MG63 (cell line): ENCODE results near the gene CHEK1. TPM values are rescaled to one million over a fixed set of nuclear protein-coding genes. Genes with fewer than 3 reads are reported as not detected.
A peak's percentile ranks its signal among the peaks of the same experiment; 100 is the strongest.

Experiments used
- DNase-seq: peaks from one replicate; pipeline ENCODE4 v3.0.0-alpha.2; 2020
- H3K27me3 ChIP-seq: fragments of 250-450 bp; sonication (Bioruptor Pico); 2 replicates; pipeline ENCODE4 v1.5.1; 2020; ENCODE audit warnings: mild to moderate bottlenecking, moderate library complexity
- H3K36me3 ChIP-seq: fragments of 250-450 bp; sonication (Bioruptor Pico); 2 replicates; pipeline ENCODE4 v1.5.1; 2020; ENCODE audit warnings: mild to moderate bottlenecking, moderate library complexity
- H3K4me3 ChIP-seq: fragments of 250-450 bp; sonication (Bioruptor Pico); 2 replicates; pipeline ENCODE4 v1.5.1; 2020; ENCODE audit warnings: mild to moderate bottlenecking, moderate library complexity
- H3K9me3 ChIP-seq: fragments of 250-450 bp; sonication (Bioruptor Pico); 2 replicates; pipeline ENCODE4 v1.5.1; 2020; ENCODE audit warnings: mild to moderate bottlenecking, moderate library complexity
- total RNA-seq: library from RNA; depleted of rRNA; stranded (reverse); fragments of >200 nt; shearing (Covaris generic); gene quantifications from 2 replicates; pipeline ENCODE4 v1.2.3, GENCODE V29; 2014; ENCODE audit warnings: low replicate concordance

The CHEK1 gene
- total RNA-seq, 1 experiment from 2014 or later, result 44.2 TPM

DNA sequence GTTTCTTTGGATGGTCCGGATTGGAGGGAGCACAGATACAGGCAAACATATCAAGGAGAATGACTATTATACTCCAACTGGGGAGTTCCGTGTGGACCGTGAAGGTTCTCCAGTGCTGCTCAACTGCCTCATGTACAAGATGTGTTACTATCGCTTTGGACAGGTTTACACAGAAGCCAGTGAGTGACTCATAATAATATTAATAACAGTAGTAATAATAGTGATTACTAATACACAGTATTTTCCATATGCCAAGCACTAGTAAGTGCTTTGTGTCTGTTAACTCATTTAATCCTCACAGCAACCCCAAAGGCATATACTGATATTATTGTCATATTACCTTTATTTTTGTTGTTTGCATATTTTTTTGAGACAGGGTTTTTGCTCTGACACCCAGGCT lies 6.6 kb upstream of the CHEK1 start:
- H3K4me3 ChIP-seq, result no peak overlapping the region
- no peaks in the 10 kb centered on the region for H3K9me3 ChIP-seq
- H3K27me3 ChIP-seq, result no peaks in the 10 kb centered on the region
- DNase-seq, result no peak
- peaks cover 82% of the 10 kb centered on the region for H3K36me3 ChIP-seq

DNA sequence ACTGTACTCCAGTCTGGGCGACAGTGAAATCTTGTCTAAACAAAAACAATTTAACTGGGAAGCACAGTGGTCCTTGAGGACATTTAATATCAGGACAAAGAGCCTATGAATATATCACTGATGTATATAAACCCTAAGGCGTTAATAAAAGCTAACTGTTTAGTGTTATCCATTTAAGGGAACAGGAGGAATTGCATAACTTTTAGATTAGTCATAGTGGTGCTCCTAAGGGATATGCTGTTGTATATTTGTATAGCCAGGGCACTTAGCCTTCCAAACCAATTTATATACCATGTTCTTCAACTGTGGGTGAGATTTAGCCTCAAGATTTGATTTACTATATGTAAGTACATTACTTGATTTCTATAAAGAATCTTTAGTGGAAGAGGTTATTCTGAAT lies 3.0 kb upstream of the CHEK1 start:
- DNase-seq, result no peak
- peaks cover 56% of the 10 kb centered on the region for H3K36me3 ChIP-seq
- H3K9me3 ChIP-seq, result no peaks in the 10 kb centered on the region
- no peak overlapping the region for H3K4me3 ChIP-seq
- H3K27me3 ChIP-seq, result no peaks in the 10 kb centered on the region

DNA sequence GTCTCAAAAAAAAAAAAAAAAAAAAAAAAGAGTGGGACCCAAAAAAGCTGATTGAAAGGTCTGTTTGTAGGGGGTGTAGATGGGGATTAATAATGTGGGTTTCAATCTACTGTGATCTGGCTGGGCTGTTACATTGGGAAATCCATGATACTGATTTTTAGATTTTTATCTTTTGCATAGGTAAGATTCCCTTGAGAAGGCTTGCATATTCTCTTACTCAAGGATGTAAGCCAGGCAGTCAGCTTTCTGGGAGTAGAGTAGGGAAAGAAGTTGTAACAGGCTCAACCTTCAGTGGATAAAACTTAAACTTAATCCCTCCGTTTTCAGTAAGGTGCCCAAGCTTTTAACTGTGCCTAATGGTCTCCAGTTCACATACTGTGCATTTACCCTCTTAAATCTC lies 1.9 kb upstream of the CHEK1 start:
- H3K27me3 ChIP-seq, result no peaks in the 10 kb centered on the region
- H3K4me3 ChIP-seq, result no peak overlapping the region
- DNase-seq, result no peak
- no peaks in the 10 kb centered on the region for H3K9me3 ChIP-seq
- peaks cover 56% of the 10 kb centered on the region for H3K36me3 ChIP-seq

DNA sequence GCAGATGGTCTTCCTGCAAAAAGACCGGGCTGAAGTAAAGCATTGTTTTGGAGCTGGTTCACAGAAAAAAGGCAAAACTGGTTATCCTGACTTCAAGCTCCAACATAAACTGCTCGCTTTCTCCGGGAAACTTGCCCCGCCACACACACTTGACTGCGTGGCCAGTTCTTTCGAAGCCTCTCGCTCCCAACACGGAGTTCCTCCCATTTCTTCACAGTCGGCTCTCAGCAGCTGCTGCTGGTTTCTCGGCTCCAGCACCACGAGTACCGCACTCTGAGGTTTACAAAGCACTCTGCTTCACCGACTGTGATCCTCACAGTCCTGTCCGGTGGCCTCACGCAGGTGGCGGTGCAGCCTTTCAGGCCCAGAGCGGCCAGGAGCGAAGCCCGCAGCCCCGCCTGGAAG lies 264 bp downstream of the CHEK1 start:
- H3K36me3 ChIP-seq, result peaks cover 54% of the 10 kb centered on the region
- H3K27me3 ChIP-seq, result no peaks in the 10 kb centered on the region
- peak overlapping the region; percentile 69 for H3K4me3 ChIP-seq
- no peak for DNase-seq
- H3K9me3 ChIP-seq, result no peaks in the 10 kb centered on the region

DNA sequence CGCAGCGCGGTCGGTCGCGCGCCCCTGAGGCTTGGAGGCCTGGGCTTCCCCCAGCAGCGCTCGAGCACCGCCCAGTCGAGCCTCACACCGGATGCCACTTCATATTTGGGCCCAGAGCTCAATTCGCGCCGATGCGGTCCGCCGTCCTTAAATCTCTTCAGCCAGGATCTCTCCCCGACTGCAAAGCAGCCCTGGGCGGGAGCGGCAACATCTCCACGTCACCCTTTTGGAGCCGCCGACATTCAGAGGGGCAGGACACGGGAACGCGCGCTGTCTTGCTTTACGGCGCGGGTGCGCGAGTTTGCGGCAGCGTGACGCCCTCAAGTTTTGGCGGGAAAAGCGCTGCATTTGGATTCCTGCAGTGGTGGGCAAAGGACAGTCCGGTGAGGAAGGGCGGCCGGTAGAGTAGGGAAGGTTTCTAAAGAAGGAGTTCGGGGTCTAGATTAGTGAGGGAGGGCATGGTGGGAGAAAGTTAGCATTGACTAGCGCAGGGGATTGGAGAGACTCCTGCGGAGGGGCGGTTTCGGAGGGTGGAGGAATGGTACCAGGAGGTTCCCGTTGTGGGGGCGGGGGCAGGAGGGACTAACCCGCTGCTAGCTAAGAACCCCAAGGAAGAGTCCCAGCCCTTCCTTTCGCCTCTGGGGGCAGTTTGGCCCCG lies 796 bp downstream of the CHEK1 start:
- peaks cover 54% of the 10 kb centered on the region for H3K36me3 ChIP-seq
- DNase-seq, result peak; percentile 93
- H3K4me3 ChIP-seq, result peak overlapping the region; percentile 69
- H3K27me3 ChIP-seq, result no peaks in the 10 kb centered on the region
- no peaks in the 10 kb centered on the region for H3K9me3 ChIP-seq

DNA sequence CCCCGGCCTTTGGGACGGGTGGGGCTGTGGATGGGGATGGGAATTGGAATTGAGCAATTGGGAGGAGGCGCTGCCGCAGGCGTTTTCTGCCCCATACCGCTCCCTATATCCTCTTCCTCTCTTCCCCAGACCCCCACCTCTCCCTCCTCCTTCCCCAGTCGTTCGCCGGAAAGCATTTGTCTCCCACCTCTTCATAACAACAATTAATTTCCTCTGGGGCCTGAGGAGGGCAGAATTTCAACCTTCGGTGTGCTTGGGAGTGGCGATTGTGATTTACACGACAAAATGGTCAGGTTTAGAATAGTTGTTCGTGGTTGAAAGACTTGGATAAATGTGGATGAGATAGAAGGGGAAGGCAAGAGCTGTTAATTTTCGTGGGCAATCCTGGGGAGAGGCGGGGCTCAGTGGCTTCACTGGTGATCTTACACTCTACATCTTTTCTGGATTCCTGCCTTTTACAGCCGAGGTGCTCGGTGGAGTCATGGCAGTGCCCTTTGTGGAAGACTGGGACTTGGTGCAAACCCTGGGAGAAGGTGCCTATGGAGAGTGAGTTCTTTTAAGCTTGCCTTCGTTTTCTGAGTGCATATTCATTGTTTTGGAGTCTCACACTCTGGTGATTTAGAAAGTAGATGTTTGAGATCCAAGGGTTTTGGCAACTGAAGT lies 1.5 kb downstream of the CHEK1 start:
- H3K9me3 ChIP-seq, result no peaks in the 10 kb centered on the region
- peak overlapping the region; percentile 69 for H3K4me3 ChIP-seq
- H3K27me3 ChIP-seq, result no peaks in the 10 kb centered on the region
- no peak for DNase-seq
- H3K36me3 ChIP-seq, result peaks cover 50% of the 10 kb centered on the region

DNA sequence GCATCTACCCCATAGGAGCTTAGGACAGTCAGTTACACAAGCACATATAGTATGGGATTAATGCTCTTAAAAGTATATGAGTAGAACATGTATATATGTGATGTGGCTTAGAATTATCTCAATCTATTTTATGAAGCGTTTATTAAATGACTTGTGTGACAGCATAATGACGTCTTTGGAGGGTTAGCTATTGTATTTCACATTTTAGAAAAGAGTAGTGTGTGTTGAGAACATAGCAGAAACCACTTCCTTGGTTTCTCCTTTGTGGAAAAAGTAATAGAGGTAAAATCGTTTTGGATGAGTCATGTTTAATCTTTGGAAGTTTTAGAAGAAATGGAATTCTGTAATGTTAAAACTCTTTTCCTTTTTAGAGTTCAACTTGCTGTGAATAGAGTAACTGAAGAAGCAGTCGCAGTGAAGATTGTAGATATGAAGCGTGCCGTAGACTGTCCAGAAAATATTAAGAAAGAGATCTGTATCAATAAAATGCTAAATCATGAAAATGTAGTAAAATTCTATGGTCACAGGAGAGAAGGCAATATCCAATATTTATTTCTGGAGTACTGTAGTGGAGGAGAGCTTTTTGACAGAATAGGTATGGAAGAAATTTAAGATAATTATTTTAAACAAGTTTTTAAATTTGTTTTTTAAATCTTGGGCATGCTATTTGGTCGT lies 2.4 kb downstream of the CHEK1 start:
- no peak for DNase-seq
- H3K36me3 ChIP-seq, result peaks cover 46% of the 10 kb centered on the region
- H3K4me3 ChIP-seq, result peak overlapping the region; percentile 69
- H3K9me3 ChIP-seq, result no peaks in the 10 kb centered on the region
- H3K27me3 ChIP-seq, result no peaks in the 10 kb centered on the region

DNA sequence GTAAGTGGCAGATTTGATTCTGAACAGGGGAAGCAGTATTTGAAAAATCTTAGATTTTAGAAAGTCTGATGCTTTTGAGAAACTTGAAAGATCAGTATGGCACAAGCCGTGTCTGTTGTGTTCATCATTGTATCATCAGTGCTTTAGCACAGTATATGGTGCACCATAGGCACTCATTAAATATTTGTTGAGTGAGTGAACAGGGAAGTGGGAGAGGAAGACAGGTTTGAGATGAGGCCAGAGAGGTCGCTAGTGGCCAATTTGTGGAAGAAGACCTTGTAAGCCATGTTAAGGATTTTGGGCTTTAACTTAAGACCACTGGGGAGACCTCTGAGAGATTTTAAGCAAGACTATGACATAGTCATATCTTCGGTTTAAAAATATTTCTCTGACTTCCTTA lies 12.9 kb downstream of the CHEK1 start:
- Histone ChIP-seq H3K9me3 (no peaks in the 10 kb centered on the region), H3K36me3 (peaks cover 70% of the 10 kb centered on the region), H3K4me3 (no peak overlapping the region), H3K27me3 (no peaks in the 10 kb centered on the region)
- no peak for DNase-seq

DNA sequence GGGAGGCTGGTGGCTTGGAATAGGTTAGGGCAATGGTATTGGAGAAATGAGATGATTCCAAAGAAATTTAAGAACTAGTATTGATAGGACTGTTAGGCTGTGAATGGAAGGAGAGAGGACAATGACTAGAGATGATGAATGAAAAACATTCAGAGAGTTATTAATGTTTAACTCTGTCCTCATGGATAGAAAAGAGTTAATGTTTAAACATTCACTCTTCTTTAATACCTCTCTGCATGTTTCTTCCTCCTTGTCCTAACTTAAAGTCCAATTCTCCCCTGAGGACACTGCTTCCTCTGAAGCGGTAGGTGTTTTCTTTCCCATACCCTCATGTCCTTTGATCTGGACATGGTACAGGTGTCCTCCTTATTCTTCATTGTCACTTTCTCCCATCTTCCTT lies 13.4 kb downstream of the CHEK1 start:
- DNase-seq, result no peak
- H3K4me3 ChIP-seq, result no peak overlapping the region
- peaks cover 68% of the 10 kb centered on the region for H3K36me3 ChIP-seq
- H3K27me3 ChIP-seq, result no peaks in the 10 kb centered on the region
- no peaks in the 10 kb centered on the region for H3K9me3 ChIP-seq

DNA sequence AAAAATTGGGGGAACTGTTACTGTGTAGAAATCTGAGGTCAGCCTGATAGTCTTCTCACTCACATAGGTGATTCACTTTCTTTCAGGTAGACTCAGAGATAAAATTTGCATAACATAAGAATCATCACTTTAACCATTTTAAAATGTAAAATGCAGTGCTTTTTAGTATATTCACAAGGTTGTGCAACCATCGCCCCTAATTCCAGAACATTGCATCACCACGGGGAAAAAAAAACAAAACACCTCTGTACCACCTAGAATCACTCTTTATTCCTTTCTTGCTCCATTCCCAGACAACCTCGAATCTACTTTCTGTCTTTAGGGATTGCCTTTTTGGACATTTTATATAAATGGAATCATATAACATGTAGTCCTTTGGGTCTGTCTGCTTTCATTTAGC lies 20.9 kb downstream of the CHEK1 start:
- H3K27me3 ChIP-seq, result no peaks in the 10 kb centered on the region
- H3K36me3 ChIP-seq, result peaks cover 54% of the 10 kb centered on the region
- H3K4me3 ChIP-seq, result no peak overlapping the region
- no peaks in the 10 kb centered on the region for H3K9me3 ChIP-seq
- no peak for DNase-seq

DNA sequence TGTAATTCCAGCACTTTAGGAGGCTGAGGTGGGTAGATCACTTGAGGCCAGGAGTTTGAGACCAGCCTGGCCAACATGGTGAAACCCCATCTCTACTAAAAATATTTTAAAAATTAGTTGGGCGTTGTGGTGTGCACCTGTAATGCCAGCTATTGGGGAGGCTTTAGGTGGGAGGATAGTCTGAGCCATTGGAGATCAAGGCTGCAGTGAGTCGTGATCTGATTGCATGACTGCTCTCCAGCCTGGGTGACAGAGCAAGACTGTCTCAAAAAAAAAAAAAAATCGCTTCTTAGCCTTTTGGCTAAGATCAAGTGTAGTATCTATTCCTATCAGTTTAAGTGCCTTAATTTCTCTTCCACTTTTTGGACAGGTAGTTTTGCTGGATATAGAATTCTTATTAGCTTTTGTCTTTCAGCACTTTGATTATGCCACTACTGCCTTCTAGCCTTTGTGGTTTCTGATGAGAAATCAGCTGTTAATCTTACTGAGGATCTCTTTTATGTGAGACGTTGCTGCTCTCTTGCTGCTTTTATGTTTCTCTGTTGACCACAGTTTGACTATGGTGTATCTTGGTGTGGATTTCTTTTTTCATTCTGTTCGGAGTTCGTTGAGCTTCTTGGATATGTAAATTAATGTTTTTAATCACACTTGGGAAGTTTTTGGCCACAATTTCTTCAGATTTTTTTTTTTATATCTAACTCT lies 24.7 kb downstream of the CHEK1 start:
- Histone ChIP-seq H3K27me3 (no peaks in the 10 kb centered on the region), H3K9me3 (no peaks in the 10 kb centered on the region), H3K36me3 (peaks cover 56% of the 10 kb centered on the region), H3K4me3 (no peak overlapping the region)
- DNase-seq, result no peak

DNA sequence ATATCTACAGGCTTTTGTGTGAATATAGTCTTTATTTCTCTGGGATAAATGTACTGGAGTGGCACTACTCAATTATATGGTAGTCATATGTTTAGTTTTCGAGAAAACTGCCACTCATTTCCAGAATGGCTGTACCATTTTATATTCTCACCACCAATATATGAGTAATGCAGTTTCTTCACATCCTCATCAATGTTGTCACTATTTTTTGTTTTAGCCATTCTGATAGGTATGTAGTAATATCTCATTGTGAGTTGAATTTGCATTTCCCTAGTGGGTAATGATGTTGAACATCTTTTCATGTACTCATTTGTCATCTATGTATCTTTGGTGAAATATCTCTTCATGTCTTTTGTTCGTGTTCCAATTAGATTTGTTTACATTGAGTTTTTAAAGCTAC lies 37.7 kb downstream of the CHEK1 start:
- DNase-seq, result no peak
- Histone ChIP-seq H3K36me3 (peaks cover 60% of the 10 kb centered on the region), H3K4me3 (no peak overlapping the region), H3K9me3 (peaks cover 4% of the 10 kb centered on the region), H3K27me3 (no peaks in the 10 kb centered on the region)

DNA sequence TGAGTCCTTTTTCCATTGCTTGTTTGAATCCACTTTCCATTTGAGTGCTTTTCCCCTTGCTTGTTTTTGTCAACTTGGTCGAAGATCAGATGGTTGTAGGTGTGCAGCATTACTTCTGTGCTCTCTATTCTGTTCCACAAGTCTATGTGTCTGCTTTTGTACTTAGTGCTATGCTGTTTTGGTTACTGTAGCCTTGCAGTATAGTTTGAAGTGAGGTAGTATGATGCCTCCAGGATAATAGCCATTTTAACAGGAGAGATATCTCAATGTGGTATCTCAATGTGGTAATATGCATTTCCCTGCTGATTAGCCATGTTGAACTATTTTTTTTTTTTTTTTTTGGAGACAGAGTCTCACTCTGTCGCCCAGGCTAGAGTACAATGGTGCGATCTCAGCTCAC lies 38.9 kb downstream of the CHEK1 start:
- no peak for DNase-seq
- H3K9me3 ChIP-seq, result peaks cover 4% of the 10 kb centered on the region
- no peak overlapping the region for H3K4me3 ChIP-seq
- H3K36me3 ChIP-seq, result peaks cover 64% of the 10 kb centered on the region
- H3K27me3 ChIP-seq, result no peaks in the 10 kb centered on the region

DNA sequence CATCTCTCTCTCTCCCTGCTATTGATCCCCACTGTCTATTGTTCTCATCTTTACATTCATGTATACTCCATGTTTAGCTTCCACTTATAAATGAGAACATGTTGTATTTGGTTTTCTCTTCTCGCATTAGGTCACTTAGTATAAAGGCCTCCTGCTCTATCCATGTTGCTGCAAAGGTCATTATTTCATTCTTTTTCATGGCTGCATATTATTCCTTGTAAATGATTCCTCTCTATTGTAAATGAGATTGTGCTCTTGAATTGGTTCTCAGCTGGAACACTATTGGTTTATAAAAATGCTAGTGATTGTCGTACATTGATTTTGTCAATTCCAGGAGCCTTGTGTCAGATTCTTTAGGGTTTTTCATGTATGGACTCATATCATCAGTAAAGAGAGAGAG lies 42.2 kb downstream of the CHEK1 start:
- Histone ChIP-seq H3K9me3 (peaks cover 4% of the 10 kb centered on the region), H3K27me3 (no peaks in the 10 kb centered on the region), H3K4me3 (no peak overlapping the region), H3K36me3 (peaks cover 60% of the 10 kb centered on the region)
- no peak for DNase-seq

DNA sequence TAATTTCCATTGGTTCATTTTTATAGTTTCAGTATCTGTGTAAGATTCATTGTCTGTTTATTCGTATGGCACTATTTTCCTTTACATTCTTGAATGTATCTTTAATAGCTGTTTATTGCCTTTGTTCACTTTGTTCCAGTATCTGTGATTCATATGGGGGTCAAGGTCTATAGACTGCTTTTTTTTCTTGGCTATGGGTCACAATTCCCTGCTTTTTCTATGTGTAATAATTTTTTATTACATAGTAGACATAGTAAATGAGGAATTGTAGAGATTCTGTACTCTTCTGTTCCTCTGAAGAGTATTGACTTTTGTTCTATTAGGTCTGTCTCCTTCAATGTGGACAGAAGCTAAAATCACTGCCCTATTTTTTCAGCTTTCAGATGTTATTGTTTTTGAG lies 45.2 kb downstream of the CHEK1 start:
- Histone ChIP-seq H3K27me3 (no peaks in the 10 kb centered on the region), H3K9me3 (peaks cover 2% of the 10 kb centered on the region), H3K4me3 (no peak overlapping the region), H3K36me3 (peaks cover 40% of the 10 kb centered on the region)
- no peak for DNase-seq

DNA sequence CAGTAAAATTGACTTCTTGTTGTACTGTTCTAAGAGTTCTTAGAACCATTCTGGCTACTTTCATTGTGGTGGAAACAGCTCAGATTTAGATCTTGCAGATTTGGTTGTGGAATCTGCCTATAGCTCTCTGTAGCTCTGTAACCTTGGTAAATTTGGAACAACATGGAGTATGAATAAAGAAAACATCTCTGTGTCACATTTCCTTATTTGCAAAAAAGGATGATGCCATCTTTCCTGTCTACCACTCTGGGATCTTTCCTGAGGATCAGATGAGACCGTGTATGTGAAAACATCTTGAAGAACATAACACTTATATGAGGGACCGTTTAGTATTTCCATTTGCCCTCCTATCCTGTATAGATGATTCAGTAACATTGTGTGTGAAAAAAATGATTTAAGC lies 46.6 kb downstream of the CHEK1 start:
- H3K36me3 ChIP-seq, result peaks cover 40% of the 10 kb centered on the region
- H3K27me3 ChIP-seq, result no peaks in the 10 kb centered on the region
- no peak overlapping the region for H3K4me3 ChIP-seq
- no peaks in the 10 kb centered on the region; the same call in 1 of the 2 replicates for H3K9me3 ChIP-seq
- no peak for DNase-seq

DNA sequence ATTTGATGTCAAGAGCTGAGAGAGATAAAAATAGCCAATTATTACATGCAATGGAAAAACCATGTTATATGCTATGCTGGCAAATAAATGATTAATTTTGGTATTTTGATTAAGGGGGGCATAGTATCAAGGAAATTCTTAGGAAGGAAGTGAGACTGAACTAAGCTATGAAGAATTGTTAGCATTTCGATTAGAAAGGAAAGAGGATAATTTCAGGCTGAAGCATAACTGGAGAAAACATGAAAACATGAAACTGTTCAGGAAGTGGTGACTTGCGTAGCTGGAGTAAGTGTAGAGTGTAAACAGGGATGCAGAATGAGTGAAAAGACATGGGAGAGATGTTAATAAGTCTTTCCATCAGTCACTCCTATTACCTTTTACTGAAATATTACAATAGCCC lies 49.2 kb downstream of the CHEK1 start:
- Histone ChIP-seq H3K36me3 (peaks cover 45% of the 10 kb centered on the region), H3K4me3 (no peak overlapping the region), H3K27me3 (no peaks in the 10 kb centered on the region), H3K9me3 (no peaks in the 10 kb centered on the region)
- DNase-seq, result no peak
